A172 (cell line): ENCODE data around the gene TACR3. TPM values are rescaled to one million over a fixed set of nuclear protein-coding genes. Genes with fewer than 3 reads are reported as not detected.
A peak's percentile ranks its signal among the peaks of the same experiment; 100 is the strongest.
"Not testable (repeated sequence)": the region's sequence is repeated elsewhere in the genome, so short reads cannot be mapped to it uniquely, and the experiment has no call there.

Experiments
- DNase-seq: peaks from one replicate; pipeline ENCODE4 v3.0.0-alpha.2; 2015; ENCODE audit warnings: low spot score
- total RNA-seq: library from RNA; depleted of rRNA; stranded (reverse); fragments of >200 nt; shearing (Covaris generic); gene quantifications from 2 replicates; pipeline ENCODE4 v1.2.3, GENCODE V29; 2014; rRNA removed

TACR3 gene
- total RNA-seq, result not detected in 2 replicates

- no peak for DNase-seq
Measured at GRCh38 chr4:103719830-103720207, at the start of gene TACR3. Gene TACR3 (minus strand): TSS chr4:103719985. CDS start chr4:103719675, 310 bp downstream.

- DNase-seq, result no peak
Measured at GRCh38 chr4:103757631-103758030, 37.8 kb upstream of the TACR3 start.

GRCh38 chr4:103756741-103757140 is 37.0 kb upstream of the TACR3 start:
- DNase-seq, result no peak

GRCh38 chr4:103754844-103755243 is 35.1 kb upstream of the TACR3 start:
- peak; percentile 35 for DNase-seq

- no peak for DNase-seq
Measured at GRCh38 chr4:103753868-103754653, 34.3 kb upstream of the TACR3 start.

- DNase-seq, result not testable (repeated sequence)
Measured at GRCh38 chr4:103723150-103723549, 3.4 kb upstream of the TACR3 start.

GRCh38 chr4:103721251-103721650 is 1.5 kb upstream of the TACR3 start:
- DNase-seq, result no peak

- DNase-seq, result no peak
Measured at GRCh38 chr4:103720661-103721060, 876 bp upstream of the TACR3 start.

GRCh38 chr4:103719105-103719829 is 518 bp downstream of the TACR3 start:
- no peak for DNase-seq

- DNase-seq, result no peak
Measured at GRCh38 chr4:103692615-103693014, 27.2 kb downstream of the TACR3 start.

- no peak for DNase-seq
Measured at GRCh38 chr4:103673983-103674382, 45.8 kb downstream of the TACR3 start.

GRCh38 chr4:103666764-103667163 is 53.0 kb downstream of the TACR3 start:
- not testable (repeated sequence) for DNase-seq

- no peak for DNase-seq
Measured at GRCh38 chr4:103664436-103665075, 55.2 kb downstream of the TACR3 start.

- DNase-seq, result no peak
Measured at GRCh38 chr4:103648541-103648940, 71.2 kb downstream of the TACR3 start.

- peak; percentile 23 for DNase-seq
Measured at GRCh38 chr4:103645991-103646390, 73.8 kb downstream of the TACR3 start.

GRCh38 chr4:103634236-103634635 is 85.5 kb downstream of the TACR3 start:
- peak; percentile 3 for DNase-seq

- DNase-seq, result no peak
Measured at GRCh38 chr4:103626296-103626695, 93.5 kb downstream of the TACR3 start.

GRCh38 chr4:103591841-103592240 is 127.9 kb downstream of the TACR3 start:
- no peak for DNase-seq

- no peak for DNase-seq
Measured at GRCh38 chr4:103567591-103567990, 152.2 kb downstream of the TACR3 start.

- not testable (repeated sequence) for DNase-seq
Measured at GRCh38 chr4:103559178-103559577, 160.6 kb downstream of the TACR3 start.
